ENCODE results near the gene TTLL12.

Gene TTLL12

DNA sequence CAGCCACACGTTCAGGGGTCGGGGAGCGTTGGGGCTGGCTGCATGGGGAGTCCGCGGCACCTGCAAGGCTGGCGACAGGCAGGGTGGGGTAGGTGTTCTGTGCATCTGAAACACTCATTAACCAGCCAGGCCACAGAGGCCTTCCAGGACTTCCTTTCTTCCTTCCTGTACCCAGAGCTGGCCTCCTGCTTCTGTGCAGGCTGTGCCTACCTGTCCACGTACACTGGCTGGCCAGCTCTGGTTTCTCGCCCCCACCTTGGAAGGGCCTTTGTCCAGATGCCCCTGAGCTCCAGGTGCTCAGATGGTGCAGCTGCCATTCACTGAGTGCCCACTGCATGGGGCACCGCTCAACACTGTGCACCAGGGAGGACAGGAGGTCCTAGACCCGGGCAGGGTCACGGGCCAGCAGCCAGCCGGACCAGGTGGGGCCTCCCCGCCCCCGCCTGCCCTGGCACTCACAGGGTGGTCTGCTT lies 15.9 kb downstream of the TTLL12 start:
- DNase-seq = no peak

DNA sequence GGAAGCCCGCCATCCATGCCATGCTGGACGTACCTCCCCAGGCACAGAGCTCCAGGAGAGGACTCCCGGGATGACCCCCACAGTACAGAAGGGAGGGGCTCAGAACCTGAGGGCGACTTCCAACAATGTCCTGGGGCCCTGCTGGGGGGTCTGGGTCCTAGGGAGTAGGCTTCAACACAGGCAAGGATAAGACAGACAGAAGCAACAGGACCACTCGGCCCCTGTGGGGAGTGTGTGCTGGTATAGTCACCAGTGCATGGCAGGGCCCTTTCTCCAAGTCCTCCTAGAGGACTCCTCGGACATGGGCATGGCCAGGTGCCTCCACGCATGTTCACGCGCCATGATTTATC lies 16.8 kb downstream of the TTLL12 start:
- no peak for DNase-seq

DNA sequence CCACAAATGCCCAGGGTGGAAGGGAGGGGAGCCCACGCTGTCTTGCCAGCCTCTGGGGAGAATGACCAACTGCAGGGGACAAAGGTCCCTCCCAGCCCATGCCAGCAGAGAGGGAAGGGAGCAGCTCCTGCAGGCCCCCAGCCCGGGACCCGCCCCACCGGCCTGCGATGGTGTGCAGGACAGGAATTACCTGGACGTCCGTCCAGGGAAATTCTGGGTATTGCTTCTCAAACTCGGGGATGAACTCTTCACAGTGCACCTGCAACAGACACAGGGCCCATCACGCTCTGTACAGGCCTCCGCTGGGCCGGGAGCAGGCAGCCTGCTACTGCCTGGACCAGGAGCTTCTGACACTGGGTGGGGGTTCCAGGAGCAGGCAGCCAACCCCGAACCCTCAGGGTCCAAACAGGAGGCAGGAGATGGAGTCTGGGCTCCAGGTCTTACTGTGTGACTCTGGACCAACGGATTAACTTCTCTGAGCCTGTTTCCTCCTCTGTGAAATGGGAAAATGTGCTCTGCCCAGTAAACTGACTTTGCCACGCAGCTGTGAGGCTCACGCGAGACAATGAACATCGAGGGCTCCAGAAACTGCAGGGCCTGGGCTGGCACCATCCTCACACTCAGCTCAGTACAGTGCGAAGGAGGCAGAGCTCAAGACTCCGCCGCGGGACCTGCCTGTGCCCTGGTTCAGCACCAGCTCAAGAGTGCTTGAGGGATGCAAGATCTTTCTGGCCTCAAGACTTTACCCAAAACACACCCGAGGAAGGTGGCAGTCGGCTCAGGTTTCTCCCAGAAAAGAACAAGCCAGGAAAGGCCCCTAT lies 17.4 kb downstream of the TTLL12 start:
- no peak for DNase-seq

DNA sequence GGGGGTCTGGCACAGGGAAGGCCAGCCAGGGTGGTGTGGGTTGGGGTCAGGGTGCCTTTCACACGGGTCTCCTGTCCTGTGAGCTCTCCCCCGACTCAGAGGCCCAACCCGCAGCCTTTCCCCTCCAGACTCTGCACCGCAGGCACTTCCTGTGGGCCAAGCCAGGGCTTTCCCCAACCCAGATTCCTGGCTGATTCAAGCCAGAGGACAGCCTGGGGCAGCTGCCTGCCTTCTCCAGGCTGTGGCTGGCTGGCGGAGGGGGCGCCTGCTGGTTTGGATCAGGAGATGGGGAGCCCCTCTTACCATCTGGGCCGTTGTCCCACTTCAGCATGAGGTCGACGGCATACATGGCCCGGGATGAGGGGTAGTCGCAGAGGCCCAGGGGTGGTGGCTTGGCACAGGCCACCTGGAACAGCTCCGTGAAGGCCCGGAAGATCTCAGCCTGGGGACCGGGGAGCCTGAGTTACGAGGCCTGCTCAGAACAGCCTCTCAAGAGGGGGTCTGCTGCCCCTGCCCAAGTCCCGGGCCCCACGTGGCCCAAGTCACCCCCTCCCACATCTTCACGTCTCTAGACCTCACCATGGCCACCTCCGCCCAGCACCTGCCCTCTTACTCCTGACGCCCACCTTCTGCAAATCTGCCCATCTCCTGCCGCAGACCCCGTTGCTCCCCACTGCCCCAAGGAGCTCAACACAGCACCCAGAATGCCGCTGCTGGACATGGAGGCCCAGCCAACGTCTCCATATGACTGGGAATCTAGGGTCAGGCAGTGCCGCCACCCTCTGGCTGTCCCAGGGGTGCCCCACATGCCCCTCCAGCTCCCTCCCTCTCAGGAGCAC lies 18.2 kb downstream of the TTLL12 start:
- DNase-seq = no peak

DNA sequence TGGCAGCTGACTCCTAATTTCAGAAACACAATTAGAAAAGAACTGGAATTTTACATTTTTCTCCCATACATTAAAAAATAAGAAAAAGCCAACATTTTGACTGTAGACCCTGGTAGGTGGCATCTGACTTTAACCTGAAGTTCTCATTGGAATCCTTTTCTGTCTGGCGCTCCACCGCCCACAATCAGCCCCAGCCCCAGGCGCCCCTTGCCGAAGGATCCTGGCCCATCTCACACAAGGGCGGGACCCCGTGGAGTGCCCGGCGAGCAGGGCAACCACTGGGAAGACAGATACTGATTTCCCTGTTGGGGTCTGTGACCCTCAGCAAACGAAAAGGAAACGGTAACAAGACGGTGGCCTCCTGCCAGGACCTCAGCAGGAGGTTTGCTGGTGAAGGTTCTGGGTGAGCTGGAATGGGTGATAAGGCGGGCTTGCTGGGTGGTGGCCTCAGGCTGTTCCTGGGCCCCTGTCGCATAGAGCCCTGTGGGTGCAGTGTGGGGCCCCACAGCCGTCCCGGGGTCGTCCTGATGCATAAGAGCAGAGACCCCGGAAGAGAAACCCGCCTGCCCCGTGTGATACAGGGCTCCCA lies 19.8 kb downstream of the TTLL12 start:
- DNase-seq = no peak

DNA sequence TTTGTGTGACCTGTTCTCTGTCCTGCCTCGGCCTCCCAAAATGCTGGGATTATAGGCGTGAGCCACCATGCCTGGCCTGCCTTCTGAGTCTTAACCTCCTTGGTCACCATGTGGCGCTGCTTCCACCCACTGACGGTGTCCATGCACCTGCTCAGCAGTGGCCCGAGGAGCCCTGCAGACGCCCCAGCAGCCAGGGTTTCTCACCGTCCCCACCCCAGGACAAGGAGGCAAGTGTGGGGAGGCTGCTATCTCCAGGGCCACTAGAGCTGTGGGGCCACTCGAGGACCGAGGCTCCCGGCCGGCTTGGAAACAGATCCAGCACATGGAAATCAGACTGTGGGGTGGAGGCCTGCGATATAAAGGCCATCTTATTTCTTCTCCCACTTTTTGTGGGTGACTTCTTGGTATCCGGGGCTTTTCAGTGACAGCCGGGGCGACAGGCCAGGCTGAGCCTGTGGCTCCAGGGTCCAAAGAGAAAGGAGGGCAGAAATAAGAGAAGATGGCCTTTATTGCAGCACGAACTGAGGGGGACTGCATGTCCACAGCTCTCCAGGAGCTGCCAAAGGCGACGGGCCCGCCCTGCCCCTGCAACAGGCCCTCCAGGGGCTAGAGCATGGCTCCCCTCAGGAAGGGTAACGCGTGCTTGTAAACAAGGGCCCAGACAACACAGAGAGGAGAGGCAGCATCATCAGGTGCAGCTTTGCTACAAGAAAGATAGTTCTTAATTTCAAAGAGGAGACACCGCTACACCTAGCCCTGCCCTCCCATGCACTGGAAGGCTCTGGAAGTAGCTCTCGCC lies 20.6 kb downstream of the TTLL12 start:
- no peak for DNase-seq

DNA sequence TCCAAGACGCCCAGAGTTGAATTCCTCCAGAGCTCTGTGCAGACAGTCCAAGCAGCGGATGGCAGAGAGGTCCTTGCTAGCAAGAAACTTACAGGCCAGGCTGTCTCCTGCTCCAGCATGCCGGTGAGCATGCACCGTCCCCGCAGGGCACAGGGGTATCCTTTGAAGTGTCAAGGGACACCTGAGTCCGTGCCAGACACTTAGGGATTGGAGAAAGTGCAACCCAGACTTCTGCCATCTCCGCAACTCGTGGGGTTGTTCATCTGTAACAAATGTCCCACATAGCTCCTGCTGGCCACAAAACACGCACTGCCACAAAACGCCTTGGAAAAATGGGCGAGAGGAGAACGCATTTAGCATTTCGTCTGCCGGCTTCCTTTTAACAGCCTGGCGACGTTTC lies 22.3 kb downstream of the TTLL12 start:
- DNase-seq = no peak

DNA sequence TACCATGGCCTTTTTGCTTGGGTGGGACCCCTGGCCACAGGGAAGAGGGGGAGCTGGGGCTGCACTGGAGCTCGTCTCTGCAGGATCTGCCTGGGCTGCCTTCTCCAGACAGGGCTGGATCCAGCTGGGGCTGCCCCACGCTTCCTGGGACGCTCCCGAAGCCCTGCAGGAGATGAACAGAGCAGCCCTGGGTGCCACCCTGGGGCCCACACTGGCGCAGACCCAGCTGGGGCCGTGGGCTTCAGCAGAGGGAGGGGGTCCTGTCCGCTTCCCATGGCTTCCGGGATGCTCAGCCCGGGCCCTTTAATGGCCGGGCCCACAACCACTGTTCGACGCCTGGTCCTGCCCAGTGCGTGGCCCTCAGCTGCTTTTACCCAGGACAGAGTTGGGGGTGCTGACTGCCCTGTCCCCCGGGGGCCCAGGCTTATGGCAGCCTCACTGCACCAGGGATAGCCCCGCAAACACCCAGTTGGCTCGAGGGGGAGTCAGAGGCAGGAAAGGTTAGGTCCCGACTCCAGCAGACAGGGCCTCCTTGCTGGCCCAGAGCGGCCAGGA lies 23.6 kb downstream of the TTLL12 start:
- DNase-seq = no peak

DNA sequence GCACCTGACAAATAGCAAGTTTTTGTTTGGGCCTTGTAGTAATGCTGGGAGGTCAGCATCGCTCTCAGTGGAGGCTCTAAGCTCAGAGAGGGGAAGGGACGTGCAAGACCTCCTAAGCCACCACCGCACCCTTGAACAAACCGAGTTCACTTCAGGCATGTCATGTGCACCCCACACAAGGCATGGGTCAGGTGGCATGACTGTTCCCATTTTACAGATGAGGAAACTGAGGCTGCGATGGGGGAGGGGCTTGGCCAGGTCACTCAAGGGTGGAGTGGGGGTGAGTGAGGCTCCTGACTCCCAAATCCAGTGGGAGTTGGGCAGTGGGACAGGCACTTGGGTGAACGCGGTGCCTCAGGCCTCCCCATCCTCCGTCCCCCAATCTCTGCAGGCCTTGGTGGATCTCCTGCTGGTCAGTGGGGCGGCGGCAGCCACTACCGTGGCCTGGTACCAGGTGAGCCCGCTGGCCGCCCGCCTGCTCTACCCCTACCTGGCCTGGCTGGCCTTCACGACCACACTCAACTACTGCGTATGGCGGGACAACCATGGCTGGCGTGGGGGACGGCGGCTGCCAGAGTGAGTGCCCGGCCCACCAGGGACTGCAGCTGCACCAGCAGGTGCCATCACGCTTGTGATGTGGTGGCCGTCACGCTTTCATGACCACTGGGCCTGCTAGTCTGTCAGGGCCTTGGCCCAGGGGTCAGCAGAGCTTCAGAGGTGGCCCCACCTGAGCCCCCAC lies 24.4 kb downstream of the TTLL12 start:
- DNase-seq = no peak

DNA sequence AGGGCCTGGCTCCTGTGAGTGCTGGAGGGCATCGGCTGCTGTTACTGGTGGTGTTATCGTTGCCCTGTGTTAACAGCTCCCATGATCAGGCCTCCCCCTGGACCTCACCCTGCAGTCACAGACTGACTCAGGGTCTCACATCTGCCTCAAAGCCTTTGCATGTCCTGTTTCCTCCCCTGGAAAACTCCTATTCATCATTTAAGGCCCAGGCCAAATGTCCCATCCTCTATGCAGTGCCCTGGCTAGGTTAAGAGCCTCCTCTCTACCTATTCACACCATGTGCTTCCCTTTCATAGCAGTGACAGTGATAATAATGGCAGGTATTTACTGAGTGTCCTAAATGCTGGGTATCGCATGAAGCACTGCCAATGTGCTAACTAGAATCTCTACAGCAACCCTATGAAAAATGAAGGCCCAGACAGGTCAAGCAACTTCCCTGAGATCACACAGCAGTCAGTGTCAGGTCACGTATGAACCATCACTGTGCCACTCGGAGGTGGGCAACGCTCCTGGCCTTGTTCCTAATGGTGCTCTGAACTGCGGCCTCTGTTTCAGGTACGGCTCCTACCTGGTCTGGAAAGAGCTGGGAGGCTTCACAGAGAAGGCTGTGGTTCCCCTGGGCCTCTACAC lies 26.3 kb downstream of the TTLL12 start:
- DNase-seq = no peak

DNA sequence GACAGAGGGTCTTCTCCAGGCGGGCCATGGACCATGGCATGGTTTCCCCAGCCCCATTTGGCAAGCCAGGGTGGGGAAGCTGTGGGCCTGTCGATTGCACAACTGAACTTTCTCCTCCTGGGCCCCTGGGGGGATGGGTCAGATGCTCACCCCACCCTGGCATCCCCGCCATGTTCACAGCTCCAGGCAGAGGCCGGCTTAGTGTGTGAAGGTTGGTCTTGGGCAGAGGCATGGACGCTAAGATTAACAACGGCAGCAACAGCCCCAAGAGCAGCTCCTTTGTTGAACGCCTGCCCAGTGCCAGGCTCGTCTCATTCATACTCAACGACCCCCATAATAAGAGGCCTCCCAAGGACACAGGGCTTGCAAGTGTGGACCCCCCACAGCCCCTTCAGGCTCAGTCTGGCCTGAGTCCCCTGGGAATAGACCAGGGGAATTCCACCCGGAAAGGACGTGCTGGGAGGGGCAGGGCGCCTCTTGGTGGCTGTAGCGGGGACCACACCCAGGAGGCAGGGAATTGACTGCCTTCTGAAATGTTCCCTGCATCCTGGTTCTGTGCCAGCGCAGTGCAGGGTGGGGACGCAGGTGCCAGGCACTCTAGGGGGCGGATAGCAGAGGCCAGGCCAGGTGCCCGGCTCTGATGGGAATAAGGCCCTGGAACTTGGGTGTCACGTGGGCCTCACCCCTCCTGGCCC lies 27.3 kb downstream of the TTLL12 start:
- no peak for DNase-seq

DNA sequence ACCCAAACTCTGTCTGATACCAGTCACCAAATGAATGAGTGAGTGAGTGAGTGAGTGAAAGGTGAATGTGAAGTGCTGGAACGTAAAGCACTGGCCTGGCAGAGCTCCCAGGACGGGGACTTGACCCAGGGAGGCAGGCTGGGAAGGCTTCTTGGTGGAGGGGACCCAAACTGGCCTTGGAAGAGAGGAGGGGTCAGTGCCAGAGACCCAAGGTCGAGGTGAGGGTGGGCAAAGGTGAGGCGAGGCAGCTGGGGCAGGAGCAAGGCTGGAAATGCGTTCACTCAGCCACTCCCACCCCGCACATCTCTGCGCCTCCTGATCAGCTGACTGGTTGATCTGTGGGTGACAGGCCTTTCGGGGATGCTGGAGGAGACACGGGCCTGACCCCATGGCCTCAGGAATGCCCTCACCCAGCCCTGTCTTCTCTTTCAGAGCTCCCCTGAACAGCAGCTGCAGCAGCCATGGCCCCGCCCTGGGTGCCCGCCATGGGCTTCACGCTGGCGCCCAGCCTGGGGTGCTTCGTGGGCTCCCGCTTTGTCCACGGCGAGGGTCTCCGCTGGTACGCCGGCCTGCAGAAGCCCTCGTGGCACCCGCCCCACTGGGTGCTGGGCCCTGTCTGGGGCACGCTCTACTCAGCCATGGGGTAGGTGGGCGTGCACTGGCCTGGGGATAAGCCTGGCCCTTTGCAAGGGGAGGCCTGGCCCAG lies 28.0 kb downstream of the TTLL12 start:
- no peak for DNase-seq

DNA sequence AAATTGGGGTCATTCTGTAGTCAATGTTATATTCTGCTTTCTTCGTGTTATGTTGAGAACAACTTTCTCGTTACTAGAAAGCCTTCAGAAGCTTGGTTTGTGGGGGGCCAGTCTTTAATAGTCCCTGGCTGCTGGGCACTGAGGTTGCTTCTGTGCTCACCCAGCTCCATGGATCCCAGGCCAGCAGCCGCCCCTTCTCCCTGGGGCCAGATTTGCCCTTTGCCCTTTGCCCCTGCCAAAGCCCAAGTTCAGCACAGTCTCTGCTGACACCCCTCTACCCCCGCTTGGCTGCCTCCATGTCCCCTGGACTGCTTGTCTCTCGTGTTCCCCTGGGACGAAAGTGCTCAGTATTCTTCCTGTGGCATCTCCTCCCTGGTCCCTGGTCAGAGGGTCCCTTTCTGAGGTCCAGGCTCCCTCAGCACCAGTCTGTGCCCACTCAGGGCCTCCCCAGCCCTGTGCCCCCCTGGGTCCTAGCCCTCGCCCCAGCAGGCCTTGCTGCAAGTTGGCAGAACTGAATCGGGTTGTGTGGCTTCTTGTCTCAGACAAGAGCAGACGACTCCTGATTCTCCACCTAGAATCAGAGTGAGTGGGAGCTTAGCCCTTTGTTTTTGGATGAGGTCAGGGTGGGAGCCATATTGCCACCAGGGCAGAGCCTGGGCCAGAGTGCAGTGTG lies 28.9 kb downstream of the TTLL12 start:
- no peak for DNase-seq

DNA sequence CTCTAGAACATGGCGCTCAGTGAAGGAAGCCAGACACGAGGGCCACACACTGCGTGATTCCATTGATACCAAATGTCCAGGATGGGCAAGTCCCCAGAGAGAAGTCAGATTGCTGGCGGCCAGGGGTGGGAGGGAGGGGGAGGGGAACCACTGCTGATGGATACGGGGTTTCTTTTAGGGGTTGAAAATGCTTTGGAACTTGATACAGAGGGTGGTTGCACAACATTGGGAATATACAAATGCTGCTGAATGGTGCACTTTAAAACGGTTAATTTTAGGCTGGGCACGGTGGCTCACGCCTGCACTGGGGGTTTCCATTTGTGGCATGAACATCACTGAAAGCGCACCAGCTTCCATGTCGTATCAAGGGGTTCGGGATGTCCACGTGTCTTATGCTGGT lies 30.5 kb downstream of the TTLL12 start:
- no peak for DNase-seq

DNA sequence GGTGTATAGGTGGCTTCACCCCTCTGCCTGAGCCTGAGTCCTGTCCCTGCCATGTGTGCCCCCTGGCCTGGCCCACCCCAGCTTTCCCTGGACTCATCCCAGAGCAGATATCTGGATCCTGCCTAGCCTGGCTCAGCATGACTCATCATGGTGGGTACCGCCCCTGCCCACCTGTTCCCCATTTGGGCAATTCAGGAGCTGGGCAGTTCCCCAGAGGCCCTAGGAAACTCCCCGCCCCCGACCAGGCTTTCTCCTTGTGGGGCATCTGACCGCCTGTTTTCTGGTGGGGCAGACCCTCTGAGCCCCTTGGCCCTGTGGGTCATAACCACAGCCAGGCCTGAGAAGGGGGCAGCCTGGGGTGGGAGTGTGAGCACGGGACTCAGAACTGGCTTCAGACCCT lies 31.1 kb downstream of the TTLL12 start:
- DNase-seq = no peak

DNA sequence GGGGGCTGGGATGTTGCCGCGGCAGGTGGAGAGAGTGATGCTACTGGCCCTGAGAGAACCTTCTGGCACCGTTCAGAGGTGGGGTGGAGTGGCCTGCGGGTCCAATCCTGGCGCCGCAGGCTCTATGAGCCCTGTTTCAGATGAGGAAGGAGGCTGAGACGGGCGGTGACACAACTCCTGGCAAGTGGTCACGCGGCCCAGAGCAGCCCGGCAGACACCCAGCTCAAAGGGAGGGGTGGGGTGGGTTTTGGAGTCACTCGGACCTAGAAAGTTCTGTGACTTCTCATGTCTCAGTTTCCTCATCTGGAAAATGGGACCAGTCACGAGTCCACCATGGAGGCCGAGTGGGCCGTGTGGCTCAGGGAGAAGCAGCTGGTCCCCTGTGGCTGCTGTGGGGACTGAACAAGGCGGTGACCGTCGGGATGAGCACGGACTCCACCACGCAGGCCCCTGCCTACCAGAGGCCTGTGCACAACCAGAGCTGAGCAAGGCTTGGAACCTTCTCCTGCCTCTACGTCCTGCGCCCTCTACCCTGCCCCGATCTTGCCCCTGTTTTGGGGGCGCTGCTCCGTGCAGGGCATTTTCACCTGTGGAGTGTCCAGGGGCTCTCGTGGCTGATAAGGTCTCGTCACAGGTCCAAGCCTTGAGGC lies 31.9 kb downstream of the TTLL12 start:
- DNase-seq = peak; percentile 40

DNA sequence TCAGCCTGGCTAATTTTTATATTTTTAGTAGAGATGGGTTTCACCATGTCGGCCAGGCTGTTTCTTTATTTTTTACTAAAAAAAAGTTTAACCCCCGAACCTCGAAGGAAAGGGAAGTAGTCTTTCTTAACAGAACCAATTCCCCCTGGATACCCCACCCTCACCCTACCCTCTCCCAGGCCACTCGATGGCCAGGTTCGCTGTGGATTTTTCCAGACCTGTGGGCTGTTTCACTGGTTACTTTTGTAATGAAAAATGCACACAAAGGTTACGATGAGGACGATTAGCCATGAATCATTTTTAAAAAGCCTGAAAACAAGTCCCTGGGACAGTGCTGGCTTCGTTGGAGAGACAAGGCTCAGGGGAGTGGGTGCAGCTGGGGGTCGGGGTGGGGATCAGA lies 33.0 kb downstream of the TTLL12 start:
- DNase-seq = peak; percentile 38

DNA sequence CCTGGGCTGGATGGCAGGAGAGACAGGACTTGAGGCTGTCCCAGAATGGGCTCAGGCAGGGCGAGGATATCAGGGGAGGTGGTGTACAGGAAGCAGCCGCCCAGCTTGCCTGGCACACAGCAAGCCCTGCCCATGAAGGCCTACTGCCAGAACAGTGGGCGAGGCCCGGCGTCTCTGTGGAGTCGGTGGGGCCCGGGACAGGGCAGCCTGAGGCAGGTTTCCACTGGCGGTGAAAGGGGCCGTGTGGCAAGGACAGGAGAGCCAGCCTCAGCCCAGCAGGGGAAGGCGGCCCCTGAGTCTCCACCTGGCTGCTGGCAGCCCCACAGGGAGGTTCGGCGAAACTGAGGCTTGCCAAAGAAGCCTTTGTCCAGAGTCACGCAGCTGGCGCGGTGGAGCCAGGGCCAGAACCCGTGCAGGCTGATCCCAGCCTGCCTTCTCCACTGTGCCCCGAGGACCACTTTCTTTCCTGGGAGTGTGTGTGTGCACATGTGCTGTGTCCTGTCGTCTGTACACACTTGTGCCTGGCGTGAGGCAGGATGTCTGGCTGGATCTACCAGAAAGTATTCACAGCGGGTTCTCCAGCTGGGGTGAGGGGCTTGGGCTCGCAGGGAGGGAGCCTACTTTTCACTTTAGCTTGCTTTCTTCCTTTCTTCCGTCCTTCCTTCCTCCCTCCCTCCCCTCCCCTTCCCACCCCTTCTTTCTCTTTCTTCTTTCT lies 34.4 kb downstream of the TTLL12 start:
- DNase-seq = peak; percentile 8
